ENCODE results near the gene TNK2.

- TF ChIP-seq CTCF (IDR thresholded peaks at IDR 0.05) = no peak
- TF ChIP-seq POLR2A (IDR thresholded peaks at IDR 0.05) = no peak
These were observed 34.4 kb downstream of the TNK2 start for GRCh38 chr3:195873971-195874370.

Data from body of pancreas (tissue), 4 donors.